Activated CD4-positive, alpha-beta T cell treated with anti-CD3 and anti-CD28 coated beads, Interleukin-2, amount 50 U/mL, for 48 hours (primary cell): ENCODE results near the gene KRT37.

Source experiments
- DNase-seq, 2 experiments: peaks; one replicate each; pipeline ENCODE4 v3.0.0-alpha.2; 2020

Gene KRT37

GRCh38 chr17:41424111-41424635 lies at the start of gene KRT37:
Gene KRT37, minus strand, starts transcription at chr17:41424585. Its CDS starts 62 bp downstream, at chr17:41424523.
- DNase-seq, result no peak

GRCh38 chr17:41468346-41468745 lies 44.0 kb upstream of the KRT37 start:
- DNase-seq, result no peak

DNA sequence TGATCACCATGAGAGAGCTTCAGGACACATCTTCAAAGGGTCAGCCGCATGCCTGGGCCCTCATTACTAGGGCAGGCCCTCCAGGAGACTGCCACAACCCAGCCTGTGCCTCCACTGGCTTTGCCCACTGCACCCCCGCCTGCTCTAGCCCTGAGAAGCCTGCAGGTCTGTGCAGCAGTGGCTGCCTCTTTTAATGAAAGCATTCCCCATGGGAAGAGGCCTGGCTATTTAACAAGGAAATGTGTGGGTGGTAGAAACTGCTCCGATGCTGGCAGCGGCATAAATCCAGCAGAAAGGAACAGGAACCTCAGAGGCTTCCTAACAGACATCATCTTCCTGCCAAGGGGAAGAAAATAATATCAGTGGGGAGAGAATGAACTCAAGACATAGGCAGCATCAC lies 43.2 kb upstream of the KRT37 start:
- DNase-seq, result no peak

GRCh38 chr17:41466988-41467387 lies 42.6 kb upstream of the KRT37 start, which contains the start of gene KRT32:
Gene KRT32, minus strand, starts transcription at chr17:41467386. Its CDS starts 61 bp downstream, at chr17:41467325.
- DNase-seq, result no peak

DNA sequence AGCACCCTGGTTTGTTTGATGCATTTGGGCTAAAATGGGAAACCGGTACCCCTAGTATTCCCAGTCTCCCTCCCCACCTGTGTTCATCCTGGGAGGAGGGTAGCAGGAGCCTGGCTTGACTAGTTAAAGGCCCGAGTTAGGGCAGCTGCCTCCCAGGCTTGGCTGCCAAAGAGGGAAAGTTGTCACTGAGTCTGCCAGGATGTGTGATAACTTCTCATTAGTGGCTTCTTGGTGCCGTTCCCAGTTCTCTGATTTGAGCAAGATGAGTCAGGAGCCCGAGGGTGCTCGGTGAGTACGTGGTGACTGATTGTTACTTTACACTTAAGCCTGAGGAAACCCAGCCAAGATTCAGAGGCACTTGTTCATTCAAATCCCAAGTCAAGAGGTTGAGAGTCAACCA lies 40.3 kb upstream of the KRT37 start:
- no peak for DNase-seq

- no peak for DNase-seq
These were observed 39.8 kb upstream of the KRT37 start for GRCh38 chr17:41464173-41464572.

DNA sequence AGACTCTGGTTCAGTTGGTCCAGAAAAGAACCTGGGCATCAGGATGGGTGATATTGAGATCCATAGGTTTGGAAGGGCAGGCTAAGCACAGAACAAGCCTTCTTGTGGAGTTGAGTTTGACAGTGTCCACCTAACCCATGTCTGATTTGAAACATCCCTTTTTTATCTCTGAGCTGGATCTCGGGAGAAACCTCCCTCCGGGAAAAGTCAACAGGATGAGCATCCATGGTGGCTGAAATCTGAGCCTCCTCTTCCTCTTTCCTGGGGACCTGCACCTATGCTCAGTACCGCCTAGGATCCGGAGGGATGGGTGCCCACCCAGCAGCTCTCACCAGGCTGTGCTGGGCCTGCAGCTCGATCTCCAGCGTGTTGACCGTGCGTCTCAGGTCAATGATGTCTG lies 39.4 kb upstream of the KRT37 start:
- no peak for DNase-seq

DNA sequence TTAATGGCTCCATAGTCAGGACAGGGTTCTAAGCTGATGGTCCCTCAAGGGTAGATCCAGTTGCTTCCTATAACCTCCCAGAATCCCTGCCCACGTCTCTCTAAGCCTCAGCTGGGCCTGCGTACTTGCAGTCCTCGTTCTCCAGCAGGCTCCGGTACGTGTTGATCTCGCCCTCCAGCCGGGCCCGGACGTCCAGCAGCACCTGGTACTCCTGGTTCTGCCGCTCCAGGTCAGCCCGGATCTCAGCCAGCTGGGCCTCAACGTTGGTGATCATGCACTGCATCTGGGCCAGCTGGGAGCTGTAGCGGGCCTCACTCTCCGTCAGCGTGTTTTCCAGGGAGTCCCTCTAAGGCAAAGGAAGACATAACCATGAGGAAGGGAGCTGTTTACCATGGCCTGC lies 38.3 kb upstream of the KRT37 start:
- no peak for DNase-seq

GRCh38 chr17:41457676-41458075 lies 33.3 kb upstream of the KRT37 start:
- no peak for DNase-seq

DNA sequence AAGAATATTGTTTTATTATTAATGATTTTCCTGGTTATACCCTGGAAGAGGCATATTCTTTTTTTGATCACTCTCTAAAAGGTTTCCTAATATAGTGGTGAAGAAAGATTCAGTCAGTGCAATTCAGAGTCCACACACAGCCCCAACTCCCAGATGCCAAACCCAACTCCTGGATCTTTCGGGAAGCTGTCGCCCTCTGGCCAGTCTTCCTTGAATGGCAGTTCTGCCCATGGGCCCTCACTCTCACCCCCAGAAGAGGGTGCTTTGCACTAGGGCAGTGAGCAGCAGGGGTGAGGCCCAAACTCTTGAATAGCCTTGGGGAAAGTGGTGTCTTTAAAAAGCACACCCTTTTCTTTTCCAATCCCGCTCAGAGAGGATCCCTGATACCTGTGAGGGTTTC lies 31.8 kb upstream of the KRT37 start:
- no peak for DNase-seq

- no peak for DNase-seq
These were observed 30.9 kb upstream of the KRT37 start for GRCh38 chr17:41455236-41455635.

DNA sequence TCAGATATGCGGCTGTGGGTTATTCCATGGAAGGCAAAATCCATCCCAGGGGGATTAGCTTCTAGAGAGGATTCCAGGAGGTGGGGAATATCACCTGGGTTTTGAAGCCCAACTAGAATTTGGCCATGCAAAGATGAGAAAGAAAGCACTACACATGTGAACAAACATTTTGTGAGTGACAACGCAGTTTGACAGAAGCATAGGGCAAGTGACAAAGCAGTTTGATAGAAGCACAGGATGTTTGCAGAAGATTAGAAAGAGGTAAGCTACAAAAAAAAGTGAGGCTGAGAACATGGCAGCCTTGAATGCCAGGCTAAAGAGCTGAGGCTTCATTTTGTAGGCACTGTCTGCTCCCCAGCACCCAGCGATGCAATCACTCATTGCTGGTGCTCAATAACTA lies 28.7 kb upstream of the KRT37 start:
- no peak for DNase-seq

- no peak for DNase-seq
These were observed 27.9 kb upstream of the KRT37 start for GRCh38 chr17:41452281-41452680.

DNA sequence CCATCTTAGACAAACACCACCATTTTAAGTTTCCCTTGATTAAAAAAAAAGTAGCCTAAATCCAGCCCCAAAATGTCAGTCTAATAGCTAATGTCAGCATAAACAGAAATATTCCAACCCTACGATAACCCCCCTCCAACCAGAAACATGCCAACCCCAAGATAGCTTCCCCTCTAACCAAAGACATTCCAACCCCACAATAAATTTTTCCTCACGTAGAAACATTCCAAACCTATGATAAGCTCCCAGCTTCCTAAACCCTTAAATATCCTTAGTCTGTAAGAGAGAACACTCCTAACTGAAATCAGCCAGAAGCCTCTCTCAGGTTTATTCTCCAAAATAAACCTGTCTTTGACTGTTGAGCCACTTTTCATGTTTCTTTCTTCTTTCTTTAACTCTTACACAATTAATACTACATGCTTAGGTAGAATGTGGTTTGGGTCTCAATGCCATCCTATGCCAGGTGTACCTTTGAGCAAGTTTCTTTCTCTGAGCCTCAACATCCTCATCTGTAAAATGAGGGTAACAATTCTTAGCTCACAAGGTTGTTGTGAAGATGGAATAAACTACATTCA lies 26.9 kb upstream of the KRT37 start:
- DNase-seq, result no peak

DNA sequence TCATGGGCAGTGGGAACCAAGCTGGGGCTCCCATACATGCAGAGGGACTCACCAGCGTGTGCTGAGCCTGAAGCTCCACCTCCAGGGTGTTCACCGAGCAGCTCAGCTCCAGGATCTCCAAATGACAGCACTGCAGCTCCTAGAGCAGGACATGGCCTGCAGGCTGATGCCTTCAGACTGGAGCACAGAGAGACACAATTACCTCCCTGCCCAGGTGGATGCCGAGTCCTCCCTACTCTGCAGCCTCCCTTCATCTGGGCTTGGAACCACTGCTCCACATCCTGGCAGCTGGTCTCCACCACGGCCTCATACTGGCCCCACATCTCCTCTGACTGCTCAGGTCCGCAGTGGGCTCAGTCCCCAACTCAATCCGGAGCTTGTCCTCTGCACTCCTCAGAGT lies 24.6 kb upstream of the KRT37 start:
- DNase-seq, result no peak

GRCh38 chr17:41448506-41448905 lies 24.1 kb upstream of the KRT37 start:
- no peak for DNase-seq

DNA sequence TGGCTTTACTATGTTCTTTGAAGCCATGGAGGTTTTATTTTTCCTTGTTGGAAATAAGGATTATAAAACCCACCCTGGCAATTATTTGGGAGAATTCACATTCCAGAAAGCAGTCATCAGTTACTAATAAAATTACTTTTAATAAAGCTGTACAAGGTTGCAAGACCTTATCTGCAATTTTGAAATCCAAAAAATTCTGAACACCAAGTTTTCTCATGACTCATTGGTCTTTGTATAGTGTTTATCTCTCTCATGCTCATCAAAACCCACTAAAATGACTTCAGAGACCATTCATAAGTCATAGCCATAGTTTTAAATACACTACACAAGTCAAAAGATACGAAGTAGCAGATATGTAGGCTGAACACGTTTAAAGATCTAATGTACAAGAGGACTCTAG lies 22.4 kb upstream of the KRT37 start:
- DNase-seq, result no peak

- DNase-seq, result no peak
These were observed 20.3 kb upstream of the KRT37 start for GRCh38 chr17:41444640-41445039.

GRCh38 chr17:41444186-41444585 lies 19.8 kb upstream of the KRT37 start:
- no peak for DNase-seq

GRCh38 chr17:41442739-41443138 lies 18.4 kb upstream of the KRT37 start:
- no peak for DNase-seq

GRCh38 chr17:41440531-41441033 lies 16.2 kb upstream of the KRT37 start, which contains the start of gene KRT38:
Gene KRT38, minus strand, starts transcription at chr17:41440983. Its CDS starts 62 bp downstream, at chr17:41440921.
- no peak for DNase-seq

- no peak for DNase-seq
These were observed 15.0 kb upstream of the KRT37 start for GRCh38 chr17:41439375-41439774.

GRCh38 chr17:41437769-41438168 lies 13.4 kb upstream of the KRT37 start:
- no peak for DNase-seq

DNA sequence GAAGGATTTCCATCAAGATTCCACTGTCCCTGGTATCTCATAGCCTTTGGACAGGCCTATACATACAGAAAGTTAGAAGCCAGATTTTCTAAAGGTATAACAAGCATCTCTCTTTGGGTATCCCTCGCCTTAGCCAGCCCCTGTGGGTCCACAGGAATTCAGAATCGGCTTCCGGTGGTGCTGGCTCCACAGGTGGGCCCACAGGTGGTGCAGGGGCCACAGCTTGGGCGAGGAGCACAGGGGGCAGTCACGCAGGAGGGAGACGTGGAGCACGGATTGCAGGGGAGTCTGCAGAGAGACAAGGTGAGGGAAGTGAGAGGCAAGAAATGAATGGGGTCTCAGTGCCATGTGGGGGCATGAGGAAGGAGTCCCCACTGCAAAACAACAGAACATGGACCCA lies 12.9 kb upstream of the KRT37 start:
- no peak for DNase-seq

DNA sequence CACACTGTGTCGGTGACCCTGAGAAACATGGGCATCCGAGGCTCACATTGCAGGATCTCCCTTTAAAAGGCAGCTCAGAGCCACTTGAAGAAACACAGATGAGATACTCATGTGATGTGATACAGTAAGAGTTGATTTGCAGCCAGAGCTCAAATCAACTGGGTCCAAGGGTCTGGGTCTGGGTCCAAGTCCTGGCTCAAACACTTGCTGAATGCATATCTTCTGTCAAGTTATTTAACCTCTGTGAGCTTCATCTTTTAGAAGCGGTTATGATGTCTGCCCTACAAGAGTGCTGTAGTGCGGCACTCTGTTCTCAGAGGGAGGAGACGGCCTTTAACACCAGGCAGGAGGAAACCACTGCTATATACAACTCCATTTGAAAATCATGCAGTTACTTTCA lies 10.0 kb upstream of the KRT37 start:
- DNase-seq, result no peak
